GM18519 (cell line): ENCODE results near the gene ANKRD65.
"Not testable (repeated sequence)": the region's sequence is repeated elsewhere in the genome, so short reads cannot be mapped to it uniquely, and the experiment has no call there.

Source experiments
- ATAC-seq: cut with Tn5 transposase; IDR thresholded peaks from one replicate; pipeline ENCODE4 v1.9.1; 2021; ENCODE audit warnings: mild to moderate bottlenecking, moderate library complexity; ENCODE audit not compliant: unreplicated experiment, low FRiP score

ANKRD65 gene

GRCh38 chr1:1431845-1432273 is 10.8 kb upstream of the ANKRD65 start:
- no peak for ATAC-seq

DNA sequence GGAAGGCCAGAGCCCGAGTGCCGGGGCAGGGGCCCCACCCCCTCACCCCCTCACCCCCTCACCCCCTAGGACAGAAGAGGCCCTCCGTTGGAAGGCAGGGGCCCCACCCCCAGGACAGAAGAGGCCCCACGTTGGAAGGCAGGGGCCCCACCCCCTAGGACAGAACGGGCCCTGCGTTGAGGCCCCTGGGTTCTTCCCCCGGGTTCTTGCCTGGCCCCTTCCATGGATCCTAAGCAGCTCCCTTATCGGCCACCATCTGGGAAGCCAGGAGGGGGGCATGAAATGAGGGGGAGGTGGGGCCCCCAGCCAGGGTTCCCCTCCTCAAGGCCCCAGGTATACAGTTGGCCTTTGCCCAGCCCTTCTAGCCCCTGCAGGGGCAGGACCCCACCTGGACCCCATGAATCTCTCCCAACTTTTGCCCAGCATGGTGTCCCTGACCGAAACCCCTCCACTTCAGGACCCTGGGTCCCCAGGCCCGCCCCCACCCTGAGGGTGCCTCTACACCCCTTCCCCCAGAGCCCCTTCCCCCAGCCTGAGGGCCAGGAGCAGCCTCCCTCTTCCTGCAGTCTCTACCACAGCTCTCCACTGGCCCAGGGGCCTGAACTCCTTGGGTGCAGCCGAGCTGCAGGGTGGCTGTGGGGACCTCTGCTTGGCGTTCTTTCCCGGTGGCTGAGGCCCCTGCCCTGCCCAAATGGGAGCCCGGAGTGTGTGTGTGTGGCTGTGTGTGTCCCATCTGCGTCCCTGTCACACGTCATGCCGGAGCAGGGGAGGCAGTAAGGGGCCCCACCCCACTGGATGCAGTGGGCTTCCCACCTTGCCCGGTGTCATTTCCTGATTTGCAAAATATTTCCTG is 10.1 kb upstream of the ANKRD65 start:
- no peak for ATAC-seq

DNA sequence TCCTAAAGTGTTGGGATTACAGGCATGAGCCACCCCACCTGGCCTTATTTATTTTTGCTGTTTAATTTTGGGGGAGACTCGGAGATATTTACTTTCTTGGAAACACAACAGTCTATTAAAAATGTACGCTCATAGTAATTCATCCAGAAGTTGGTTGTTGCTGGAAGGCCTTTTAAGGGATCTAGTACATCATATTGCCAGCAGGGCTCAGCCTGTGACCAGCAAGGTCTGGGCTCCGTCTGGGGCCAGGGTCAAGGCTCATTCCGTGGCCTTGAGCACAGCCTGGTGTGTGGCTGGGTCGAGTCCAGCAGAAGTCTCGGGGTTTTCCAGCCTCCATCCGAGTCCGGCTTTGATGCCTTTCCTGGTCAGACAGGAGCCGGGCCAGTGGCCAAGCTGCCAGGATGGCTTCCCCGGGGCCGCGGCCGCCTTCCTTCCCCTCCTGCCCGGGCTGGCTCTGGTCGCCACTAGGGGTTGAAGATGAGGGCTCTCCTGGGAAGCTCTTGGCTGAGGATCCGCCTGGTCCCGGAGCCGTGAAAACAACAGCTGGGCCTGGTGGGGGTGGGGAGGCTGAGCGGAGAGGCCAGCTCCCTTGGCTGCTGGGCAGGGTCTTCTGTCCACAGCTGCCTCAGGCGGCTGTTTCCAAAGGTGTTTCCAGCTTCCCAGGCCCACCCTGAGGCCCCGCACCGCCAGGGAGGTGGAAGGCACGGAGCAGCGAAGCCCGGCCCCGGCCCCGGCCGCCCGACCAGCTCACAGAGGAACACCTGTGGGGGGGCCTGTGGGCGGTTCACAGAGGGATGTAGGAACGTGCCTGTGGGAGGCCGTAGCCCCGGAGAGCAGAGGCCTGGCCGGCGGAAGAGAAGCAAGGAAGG is 9.3 kb upstream of the ANKRD65 start:
- ATAC-seq, result no peak

DNA sequence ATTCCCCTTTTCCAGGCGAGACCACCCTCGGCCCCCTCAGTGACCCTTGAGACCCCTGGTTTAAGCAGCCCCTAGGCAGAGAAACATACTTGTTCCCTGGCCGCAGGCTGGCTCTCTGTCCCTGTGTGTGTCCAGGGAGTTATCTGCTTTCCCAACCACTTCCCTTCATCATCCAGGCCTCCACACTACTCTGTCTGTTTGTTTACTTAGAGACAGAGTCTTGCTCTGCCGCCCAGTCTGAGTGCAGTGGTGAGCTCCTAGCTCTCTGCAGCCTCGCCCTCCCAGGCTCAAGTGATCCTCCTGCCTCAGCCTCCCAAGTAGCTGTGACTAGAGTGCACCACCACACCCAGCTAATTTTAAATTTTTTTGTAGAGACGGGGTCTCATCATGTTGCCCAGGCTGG is 8.6 kb upstream of the ANKRD65 start:
- no peak for ATAC-seq

GRCh38 chr1:1428967-1429366 is 7.9 kb upstream of the ANKRD65 start:
- not testable (repeated sequence) for ATAC-seq

- no peak for ATAC-seq
These were observed 7.1 kb upstream of the ANKRD65 start for GRCh38 chr1:1428174-1428573.

DNA sequence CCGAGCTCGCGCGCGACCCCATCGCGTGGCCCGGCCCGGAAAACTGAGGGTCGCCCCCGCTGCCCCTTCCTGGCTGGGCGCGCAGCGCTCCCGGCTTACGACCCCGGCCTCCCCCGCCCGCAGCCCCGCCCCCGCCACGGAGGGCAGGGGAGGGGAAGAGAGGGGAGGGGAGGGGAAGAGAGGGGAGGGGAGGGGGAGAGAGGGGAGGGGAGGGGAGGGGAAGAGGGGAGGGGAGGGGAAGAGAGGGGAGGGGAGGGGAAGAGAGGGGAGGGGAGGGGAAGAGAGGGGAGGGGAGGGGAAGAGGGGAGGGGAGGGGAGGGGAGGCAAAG is 6.7 kb upstream of the ANKRD65 start:
- no peak for ATAC-seq

- no peak for ATAC-seq
These were observed 6.2 kb upstream of the ANKRD65 start for GRCh38 chr1:1427106-1427819.

DNA sequence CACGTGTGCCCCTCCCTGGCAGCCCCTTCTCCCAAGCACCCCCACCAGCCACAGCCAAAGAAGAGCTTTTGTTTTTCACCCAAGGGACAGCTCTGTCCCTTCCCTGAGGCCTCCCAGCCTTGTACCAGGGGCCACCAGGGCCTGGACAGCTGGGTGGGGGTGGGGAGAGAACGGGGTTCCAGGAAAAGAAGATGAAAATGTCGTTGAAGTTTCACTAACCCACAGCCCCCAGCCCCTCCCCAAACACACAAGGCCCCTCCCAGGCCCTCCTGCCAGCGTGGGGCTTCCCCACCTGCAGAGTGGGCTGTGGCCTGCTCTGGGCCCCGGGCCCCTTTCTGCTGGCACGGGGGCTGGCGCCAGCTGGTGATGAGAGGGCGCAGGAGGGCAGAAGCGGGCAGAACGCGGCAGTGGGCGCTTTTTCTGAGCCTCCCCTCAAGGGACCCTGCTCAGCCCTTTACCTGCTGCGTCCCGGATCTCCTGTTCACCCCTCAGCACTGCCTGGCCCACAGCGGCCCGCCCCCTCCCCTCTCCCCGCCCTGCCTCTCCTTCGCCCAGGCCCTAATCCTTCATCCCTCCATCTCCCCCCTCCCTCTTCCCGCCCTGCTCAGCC is 5.5 kb upstream of the ANKRD65 start:
- ATAC-seq, result no peak

DNA sequence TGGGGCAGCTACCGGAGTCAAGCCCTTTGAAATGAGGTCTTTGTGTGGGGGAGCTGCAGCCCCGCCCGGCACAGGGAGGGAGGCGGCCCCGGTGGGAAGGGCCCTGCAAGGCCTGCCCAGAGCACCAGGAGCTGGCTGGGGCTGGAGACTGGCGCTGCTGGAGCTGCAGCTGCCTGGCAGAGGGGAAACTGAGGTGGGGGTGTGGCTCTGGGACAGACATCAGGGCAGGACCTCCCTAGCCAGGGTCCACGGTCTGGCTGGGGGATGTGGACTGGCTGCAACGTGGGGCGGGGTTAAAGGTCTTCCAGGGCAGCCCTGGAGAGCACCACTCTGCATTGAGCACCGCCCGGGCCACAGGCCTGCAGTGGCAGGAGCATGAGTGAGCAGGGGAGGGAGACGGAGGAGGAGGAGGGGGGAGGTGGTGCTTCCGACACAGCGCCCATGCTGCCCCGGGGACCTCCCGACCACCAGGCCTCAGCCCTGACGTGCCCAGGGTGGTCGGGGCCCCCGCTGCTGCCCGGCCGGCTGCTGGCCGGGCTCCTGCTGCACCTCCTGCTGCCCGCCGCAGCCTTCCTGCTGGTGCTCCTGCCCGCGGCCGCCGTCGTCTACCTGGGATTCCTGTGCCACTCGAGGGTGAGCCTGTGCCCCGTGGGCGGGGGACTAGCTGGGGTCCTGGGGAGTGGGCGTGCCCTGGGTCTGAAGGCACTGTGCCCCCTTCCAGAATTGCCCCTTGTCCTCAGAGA is 4.8 kb upstream of the ANKRD65 start:
- no peak for ATAC-seq

GRCh38 chr1:1425426-1425752 is 4.3 kb upstream of the ANKRD65 start:
- no peak for ATAC-seq

- ATAC-seq, result no peak
These were observed 3.6 kb upstream of the ANKRD65 start for GRCh38 chr1:1424707-1425106.

- ATAC-seq, result no peak
These were observed 2.1 kb upstream of the ANKRD65 start for GRCh38 chr1:1423245-1423597.

GRCh38 chr1:1422465-1423244 is 1.6 kb upstream of the ANKRD65 start:
- ATAC-seq, result no peak

DNA sequence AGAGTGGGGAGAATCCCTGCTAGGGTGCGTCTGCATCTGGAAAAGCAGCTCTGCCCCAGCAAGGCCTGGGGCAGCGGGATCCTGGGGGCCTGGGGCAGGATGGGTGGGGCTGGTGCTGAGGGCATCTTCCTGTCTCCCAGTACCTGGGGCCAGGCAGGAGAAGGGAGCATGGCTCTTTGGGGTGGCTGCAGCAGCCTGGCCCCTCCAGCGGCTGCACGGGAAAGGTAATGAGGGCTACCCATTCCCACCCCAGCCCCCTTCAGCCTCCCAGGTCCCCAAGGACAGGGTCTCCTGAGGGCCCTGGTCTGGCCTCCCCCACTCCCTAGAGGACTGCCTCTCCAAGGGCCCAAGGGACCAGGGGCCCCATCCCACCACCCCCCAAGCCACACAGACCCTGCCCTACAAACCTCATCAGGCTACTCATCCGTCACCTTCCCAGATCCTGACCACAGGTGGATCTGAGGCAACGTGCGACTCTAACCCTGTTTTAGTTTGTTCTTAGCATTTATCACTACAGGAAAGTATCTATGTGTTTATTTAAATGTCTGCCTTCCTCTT is 910 bp upstream of the ANKRD65 start:
- no peak for ATAC-seq

DNA sequence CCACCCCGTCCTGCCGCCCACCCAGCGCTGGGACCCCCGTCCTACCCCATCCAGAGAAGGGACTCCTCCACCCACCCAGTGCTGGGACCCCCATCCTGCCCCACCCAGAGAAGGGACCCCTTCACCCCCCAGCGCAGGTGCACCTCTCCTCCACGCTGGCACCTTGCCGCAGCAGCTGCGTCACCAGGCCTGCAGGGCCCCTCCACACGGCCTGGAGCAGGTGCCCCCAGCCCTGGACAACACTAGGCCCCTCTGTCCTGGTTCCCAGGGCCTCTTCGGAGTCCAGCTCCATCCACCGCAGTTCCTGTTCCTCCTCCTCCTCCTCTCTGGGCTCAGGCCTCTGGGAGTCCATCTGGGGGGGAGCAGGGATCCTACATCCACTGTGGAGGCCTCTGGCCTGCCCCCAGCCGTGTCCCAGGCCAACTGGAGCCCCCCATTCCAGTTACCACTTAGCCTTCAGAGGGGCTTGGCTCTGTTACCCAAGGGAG is 378 bp downstream of the ANKRD65 start:
- no peak for ATAC-seq

DNA sequence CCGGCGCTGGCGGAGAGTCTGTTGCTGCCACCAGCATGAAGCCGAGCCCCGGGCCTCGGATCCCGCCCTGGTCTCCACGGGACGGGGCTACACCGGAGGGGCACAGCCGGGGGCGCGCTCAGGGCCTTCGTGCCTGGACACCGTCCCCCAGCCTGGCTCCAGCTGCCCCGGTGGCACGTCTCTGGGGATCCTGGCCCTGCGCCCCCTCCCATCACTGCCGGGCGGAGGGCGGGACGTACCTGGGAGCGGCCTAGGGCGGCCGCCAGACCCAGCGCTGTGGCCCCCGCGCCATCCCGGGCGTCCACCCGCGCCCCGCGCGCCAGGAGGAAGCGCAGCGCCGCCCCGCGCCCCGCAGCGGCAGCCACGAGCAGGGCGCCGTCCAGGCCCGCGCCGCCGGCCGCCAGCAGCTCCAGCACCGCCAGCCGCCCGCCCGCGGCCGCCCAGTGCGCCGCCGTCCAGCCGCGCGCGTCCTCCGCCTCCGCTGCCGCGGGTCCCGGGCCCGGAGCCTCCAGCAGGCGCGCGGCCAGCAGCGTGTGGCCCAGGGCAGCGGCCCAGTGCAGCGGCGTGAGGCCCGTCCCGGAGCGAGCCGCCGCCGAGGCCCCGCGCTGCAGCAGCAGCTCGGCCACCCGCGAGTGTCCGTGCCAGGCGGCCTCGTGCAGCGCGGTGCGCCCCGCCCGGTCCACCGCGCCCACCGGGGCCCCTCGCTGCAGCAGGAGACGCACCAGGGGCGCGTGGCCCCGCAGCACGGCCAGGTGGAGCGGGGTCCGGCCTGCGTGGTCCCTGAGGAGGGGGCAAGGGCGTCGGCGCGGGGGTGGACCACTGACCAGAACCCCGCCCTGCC is 1.0 kb downstream of the ANKRD65 start:
- ATAC-seq, result no peak

DNA sequence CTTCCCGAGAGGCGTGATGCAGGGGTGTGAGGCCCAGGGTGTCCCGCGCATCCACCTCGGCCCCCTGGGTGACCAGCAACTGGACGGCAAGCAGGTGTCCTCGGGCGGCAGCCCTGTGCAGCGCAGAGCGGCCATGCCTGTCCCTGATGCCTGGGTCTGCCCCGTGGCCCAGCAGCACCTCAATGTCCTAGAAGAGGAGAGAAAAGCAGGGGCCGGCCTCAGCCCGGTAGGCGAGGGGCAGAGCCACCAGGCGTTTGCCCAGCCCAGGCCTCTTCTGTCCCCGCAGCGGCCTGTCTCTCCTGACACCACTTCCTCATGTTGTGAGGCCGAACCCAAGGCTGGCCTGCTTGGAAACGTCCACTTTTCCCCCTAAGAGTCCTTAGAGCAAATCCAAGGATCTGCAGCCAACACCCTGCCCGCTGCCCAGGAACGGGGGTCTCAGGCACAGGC is 1.7 kb downstream of the ANKRD65 start:
- no peak for ATAC-seq
